K562 (cell line): ENCODE data around the gene STK11. TPM values are rescaled to one million over a fixed set of nuclear protein-coding genes. Genes with fewer than 3 reads are reported as not detected.

ENCODE experiments used
- ATAC-seq: fragments of 200-7000 bp; cut with Tn5 transposase; 3 replicates; pipeline ENCODE4 v1.9.1; 2020; ENCODE audit warnings: moderate library complexity
- BruUV-seq: library from RNA; stranded (reverse); fragments of 400-500 nt; replicated peaks from 2 replicates; lab custom pipeline; 2021; lab: Mats Ljungman, UMichigan
- CTCF ChIA-PET: fragments of 300-600 bp; formaldehyde crosslinking; extraction: SDS; loops from one replicate; lab custom pipeline; 2021; ENCODE audit warnings: low intra/inter-chr PET ratio; lab: Yijun Ruan, JAX
- POLR2A ChIA-PET: fragments of 300-600, 350-650 bp; sonication (Branson Sonifier 250); formaldehyde crosslinking; extraction: SDS; loops from one replicate; lab custom pipeline; 2021; ENCODE audit warnings: antibody characterized with exemption, inconsistent platforms; lab: Yijun Ruan, JAX
- DNase-seq, 4 experiments: peaks; one replicate each; pipeline versions ENCODE4 v3.0.0 to v3.0.0-alpha.2; 2011 to 2018; ENCODE audit warnings: low spot score in 3 of 4, mixed read lengths in 3 of 4; ENCODE audit errors: extremely low read depth in 1 of 4
- FAIRE-seq: peaks from 2 replicates; lab custom pipeline; 2011; peaks lifted over from hg19 to GRCh38; lab: Jason Lieb, UNC
- H2AFZ ChIP-seq: 2 replicates; pipeline ENCODE4 v1.6.0; 2011; ENCODE audit warnings: low read depth, low read length, control low read depth, inconsistent platforms
- H3K27ac ChIP-seq: fragments of 200-600 bp; 3 replicates; pipeline ENCODE4 v1.8.0; 2011; ENCODE audit warnings: low read depth, mild to moderate bottlenecking, control low read depth, inconsistent platforms, low read length, moderate library complexity, mixed read lengths; ENCODE audit errors: extremely low read depth
- H3K27me3 ChIP-seq, 2 experiments: fragments of 300-600 bp in 1 of 2; 2 replicates in 1 of 2; 3 replicates in 1 of 2; pipeline versions ENCODE4 v1.6.0 to v1.8.0; 2011; ENCODE audit warnings: inconsistent platforms in 2 of 2, low read length in 2 of 2, mild to moderate bottlenecking in 1 of 2, mixed read lengths in 1 of 2, moderate library complexity in 1 of 2; ENCODE audit not compliant: control insufficient read depth in 2 of 2, insufficient read depth in 2 of 2
- H3K36me3 ChIP-seq: fragments of 300-600 bp; 3 replicates; pipeline ENCODE4 v1.8.0; 2011; ENCODE audit warnings: mild to moderate bottlenecking, low read length, inconsistent platforms; ENCODE audit not compliant: control insufficient read depth, insufficient read depth
- H3K4me1 ChIP-seq, 2 experiments: fragments of 200-600 bp in 1 of 2; replicated peaks in 1 of 2; 2 replicates in 1 of 2; 3 replicates in 1 of 2; pipeline versions ENCODE4 v1.5.1 to v1.8.0; 2011; ENCODE audit warnings: inconsistent platforms in 2 of 2, low read length in 2 of 2, mild to moderate bottlenecking in 1 of 2, mixed read lengths in 1 of 2, moderate library complexity in 1 of 2; ENCODE audit not compliant: control insufficient read depth in 2 of 2, insufficient read depth in 2 of 2
- H3K4me2 ChIP-seq: 2 replicates; pipeline ENCODE4 v1.6.1; 2011; ENCODE audit warnings: low read length, control low read depth, inconsistent platforms, mixed read lengths; ENCODE audit not compliant: insufficient read depth
- H3K4me3 ChIP-seq: fragments of 200-600 bp; sonication (generic), shearing (Covaris generic); 2 replicates; pipeline ENCODE4 v1.5.1; 2016; ENCODE audit warnings: control low read depth, inconsistent platforms
- H3K79me2 ChIP-seq: fragments of 200-600 bp; 3 replicates; pipeline ENCODE4 v1.8.0; 2011; ENCODE audit warnings: low read length, inconsistent platforms; ENCODE audit not compliant: control insufficient read depth, insufficient read depth
- H3K9ac ChIP-seq, 2 experiments: 2 replicates each; pipeline versions ENCODE4 v1.6.0 to v1.6.1; 2011; ENCODE audit warnings: low read depth in 2 of 2, low read length in 2 of 2, control low read depth in 1 of 2, inconsistent platforms in 1 of 2, mild to moderate bottlenecking in 1 of 2, mixed read lengths in 1 of 2; ENCODE audit not compliant: insufficient read depth in 1 of 2
- H3K9me1 ChIP-seq: one replicate; pipeline ENCODE4 v1.6.0; 2011; ENCODE audit warnings: inconsistent platforms, mild to moderate bottlenecking, low read length, moderate library complexity; ENCODE audit not compliant: control insufficient read depth, insufficient read depth
- H3K9me3 ChIP-seq: replicated peaks from 2 replicates; pipeline ENCODE4 v1.5.1; 2011; ENCODE audit warnings: low read depth, low read length, inconsistent platforms; ENCODE audit not compliant: control insufficient read depth, insufficient read depth
- H4K20me1 ChIP-seq: replicated peaks from 2 replicates; pipeline ENCODE4 v1.6.1; 2011; ENCODE audit warnings: low read length, inconsistent platforms, mixed read lengths; ENCODE audit not compliant: control insufficient read depth, insufficient read depth
- CREB5 ChIP-seq: fragments of 250-450 bp; sonication (Bioruptor Pico); IDR thresholded peaks from 2 replicates; pipeline ENCODE4 v1.5.0; 2020; ENCODE audit warnings: mild to moderate bottlenecking
- ETV6 ChIP-seq, 3 experiments: fragments of 150-350 bp in 1 of 3; sonication (generic) in 1 of 3; formaldehyde crosslinking in 1 of 3; IDR thresholded peaks; 2 replicates each; pipeline versions ENCODE4 v1.6.1 to v1.8.0; 2014 to 2022; ENCODE audit warnings: borderline replicate concordance in 2 of 3, low read depth in 2 of 3, antibody characterized with exemption in 1 of 3, low read length in 1 of 3, mild to moderate bottlenecking in 1 of 3, missing genetic modification reagents in 1 of 3
- ID3 ChIP-seq, 2 experiments: fragments of 250-450 bp in 1 of 2; fragments of 450-650 bp in 1 of 2; sonication (Bioruptor Pico) in 1 of 2; IDR thresholded peaks; 2 replicates each; pipeline versions ENCODE4 v1.6.1 to v1.8.0; 2016 to 2021; ENCODE audit warnings: mild to moderate bottlenecking in 2 of 2, moderate library complexity in 2 of 2, missing compliant biosample characterization in 1 of 2, missing genetic modification characterization in 1 of 2
- MYC ChIP-seq, 2 experiments: fragments of 250-450 bp in 1 of 2; sonication (Bioruptor Pico) in 1 of 2; IDR thresholded peaks; 2 replicates each; pipeline versions ENCODE4 v1.5.1 to v1.6.1; 2012 to 2021; ENCODE audit warnings: low read depth in 2 of 2, borderline replicate concordance in 1 of 2, improper control_type of control experiment in 1 of 2, low read length in 1 of 2, mild to moderate bottlenecking in 1 of 2, moderate library complexity in 1 of 2
- POLR2G ChIP-seq: fragments of 200-400 bp; formaldehyde crosslinking; IDR thresholded peaks from 2 replicates; pipeline ENCODE4 v1.6.1; 2017; ENCODE audit warnings: low read depth, mild to moderate bottlenecking, antibody characterized with exemption, low read length, moderate library complexity
- RBM25 ChIP-seq: fragments of 200-400 bp; formaldehyde crosslinking; IDR thresholded peaks from 2 replicates; pipeline ENCODE4 v1.6.1; 2018; ENCODE audit warnings: low read length, low read depth, moderate library complexity; ENCODE audit not compliant: severe bottlenecking
- SETDB1 ChIP-seq: IDR thresholded peaks from one replicate; pipeline ENCODE4 v1.6.1; 2012; ENCODE audit warnings: low read length, control low read depth, inconsistent platforms
- TFAP4 ChIP-seq: sonication (generic); formaldehyde crosslinking; IDR thresholded peaks from 2 replicates; pipeline ENCODE4 v1.8.0; 2022; ENCODE audit warnings: missing genetic modification reagents, mild to moderate bottlenecking, moderate library complexity, borderline replicate concordance
- ZBTB7A ChIP-seq: IDR thresholded peaks from 2 replicates; pipeline ENCODE4 v1.6.1; 2011; ENCODE audit warnings: low read depth, mild to moderate bottlenecking, low read length, moderate library complexity, borderline replicate concordance; ENCODE audit not compliant: control insufficient read depth
- ZFX ChIP-seq: sonication (generic); formaldehyde crosslinking; IDR thresholded peaks from 2 replicates; pipeline ENCODE4 v1.8.0; 2022; ENCODE audit warnings: mild to moderate bottlenecking, missing genetic modification reagents, moderate library complexity
- WGBS: fragments of 100-300 bp; shearing (Covaris generic); methylation state at CpG from one replicate; pipeline ENCODE4 v1.1.6; 2016; ENCODE audit warnings: low coverage, mixed read lengths; ENCODE audit not compliant: insufficient coverage; ENCODE audit errors: missing lambda C conversion rate; 5-methylcytosine and 5-hydroxymethylcytosine counted together
- in situ Hi-C: fragments of 300-500 bp; cut with MboI; formaldehyde crosslinking; loops from 4 replicates; pipeline ENCODE4 v1.15.0; 2018; ENCODE audit warnings: inconsistent platforms, mixed read lengths
- intact Hi-C: fragments of 100-400 bp; cut with micrococcal nuclease; formaldehyde crosslinking; loops from 2 replicates; pipeline ENCODE4 v1.14.2; 2022
- polyA plus RNA-seq, 8 experiments: library from polyadenylated mRNA; depleted of rRNA in 4 of 8; stranded (reverse) in 5 of 8; unstranded in 3 of 8; fragments of >200 nt; fragmentation: Nextera tagmentation in 2 of 8; fragmentation: Illumina TruSeq in 1 of 8; extraction: Ambion mirVana in 2 of 8; extraction: Trizol in 1 of 8; gene quantifications; 2 replicates each; pipeline versions ENCODE4 v1.2.1 to v1.2.3, GENCODE V29; 2011 to 2014; ENCODE audit warnings: inconsistent platforms in 1 of 8, missing spikeins in 1 of 8
- total RNA-seq, 7 experiments: library from RNA; depleted of rRNA in 6 of 7; stranded (reverse); fragments of >200 nt in 6 of 7; fragmentation: Illumina TruSeq in 2 of 7; extraction: Trizol in 2 of 7; gene quantifications; 2 replicates each; pipeline versions ENCODE4 v1.2.1 to v1.2.3, GENCODE V29; 2011 to 2021; ENCODE audit warnings: low replicate concordance in 1 of 7
- TF ChIP-seq, protein P1 (sequence below): fragments of 450-650 bp; IDR thresholded peaks from 2 replicates; pipeline ENCODE4 v1.6.1; 2016

Gene STK11
- total and polyA plus RNA-seq, 9 of the 15 experiments (the other 6 are each of a cell fraction or from before 2014, with no cell fraction given): 0.15 to 96.5 (median 31.7) TPM

DNA sequence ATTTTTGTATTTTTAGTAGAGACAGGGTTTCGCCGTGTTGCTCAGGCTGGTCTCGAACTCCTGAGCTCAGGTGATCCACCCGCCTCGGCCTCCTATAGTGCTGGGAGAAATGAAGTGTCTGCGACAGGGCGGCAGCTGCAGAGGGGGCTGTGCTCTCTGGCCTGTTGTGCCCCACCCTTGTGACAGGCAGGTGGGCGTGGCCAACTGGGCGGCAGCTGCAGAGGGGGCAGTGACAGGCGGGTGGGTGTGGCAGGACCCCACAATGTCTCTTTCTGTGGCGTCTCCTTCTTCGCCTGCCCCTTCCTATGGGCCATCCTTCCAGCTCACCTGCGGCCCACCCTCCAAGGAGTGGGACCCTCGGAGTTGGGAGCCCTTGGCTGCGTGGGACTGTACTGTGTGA is 11.8 kb downstream of the STK11 start:
- Histone ChIP-seq H3K79me2 (peaks cover 75% of the 10 kb centered on the region), H3K4me1 (peaks cover 16 to 81% of the 10 kb centered on the region in 2 experiments; a peak in 4 of 5 replicates), H3K36me3 (peaks cover 75% of the 10 kb centered on the region; the same call in 2 of the 3 replicates), H3K27me3 (no peaks in the 10 kb centered on the region), H3K27ac (0 out of 3 replicates have a peak overlapping the region, but pooled peaks have one; percentile 31), H3K9ac (peak overlapping the region in 1 of 2 experiments; percentile 80; a peak in 2 of 4 replicates), H3K9me1 (peaks cover 14% of the 10 kb centered on the region), H3K9me3 (no peaks in the 10 kb centered on the region), H3K4me3 (no peak overlapping the region), H4K20me1 (peaks cover 58% of the 10 kb centered on the region), H3K4me2 (peak overlapping the region; percentile 29), H2AFZ (no peak overlapping the region)
- peak; percentile 70 for ATAC-seq
- no TSS peak for BruUV-seq
- in situ Hi-C loops: no loop called here
- POLR2A ChIA-PET: interaction anchor here (1.1 to 2.1 kb wide), 7 partner anchors 9 to 94 kb away, joined by 3 to 9 read pairs (median 5); partner anchors contain the start of gene CIRBP
- peak in 2 of 4 experiments; percentile 46 to 61 for DNase-seq
- intact Hi-C loops: no loop called here
- 65% methylated on average over 14 of the region's 15 CpGs for WGBS
- CTCF ChIA-PET: no interaction called here
- no peak for FAIRE-seq
- TF ChIP-seq POLR2G: peak; percentile 21
- TF ChIP-seq, protein P1, sequence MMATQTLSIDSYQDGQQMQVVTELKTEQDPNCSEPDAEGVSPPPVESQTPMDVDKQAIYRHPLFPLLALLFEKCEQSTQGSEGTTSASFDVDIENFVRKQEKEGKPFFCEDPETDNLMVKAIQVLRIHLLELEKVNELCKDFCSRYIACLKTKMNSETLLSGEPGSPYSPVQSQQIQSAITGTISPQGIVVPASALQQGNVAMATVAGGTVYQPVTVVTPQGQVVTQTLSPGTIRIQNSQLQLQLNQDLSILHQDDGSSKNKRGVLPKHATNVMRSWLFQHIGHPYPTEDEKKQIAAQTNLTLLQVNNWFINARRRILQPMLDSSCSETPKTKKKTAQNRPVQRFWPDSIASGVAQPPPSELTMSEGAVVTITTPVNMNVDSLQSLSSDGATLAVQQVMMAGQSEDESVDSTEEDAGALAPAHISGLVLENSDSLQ: peak; percentile 75
- TF ChIP-seq ETV6 (IDR thresholded peaks at IDR 0.05; ENCODE audit: borderline replicate concordance in 1 of 2, low read depth in 2 of 2, low read length in 1 of 2): no peak
- no peak for TF ChIP-seq ETV6 (CRISPR knock-in tag; IDR thresholded peaks at IDR 0.05; ENCODE audit: borderline replicate concordance)
- peak; percentile 38; the same call in 1 of the 2 replicates for TF ChIP-seq TFAP4 (CRISPR knock-in tag)
- TF ChIP-seq ID3 (CRISPR knock-in tag; IDR thresholded peaks at IDR 0.05): no peak
- no peak for TF ChIP-seq ID3 (tag; IDR thresholded peaks at IDR 0.05)
- 0 out of 2 replicates have a peak, but pooled peaks have one; percentile 15 for TF ChIP-seq ZBTB7A
- TF ChIP-seq ZFX (CRISPR knock-in tag): no peak
- TF ChIP-seq MYC (IDR thresholded peaks at IDR 0.05; ENCODE audit: low read depth, low read length): no peak
- TF ChIP-seq MYC (CRISPR knock-in tag; IDR thresholded peaks at IDR 0.05; ENCODE audit: borderline replicate concordance, low read depth): 0 out of 2 replicates have a peak, but pooled peaks have one; percentile 24
- TF ChIP-seq CREB5 (CRISPR knock-in tag): no peak
- no peak for TF ChIP-seq RBM25
- TF ChIP-seq SETDB1: no peak
